ENCODE results near the gene TYMS. TPM values are rescaled to one million over a fixed set of nuclear protein-coding genes. Genes with fewer than 3 reads are reported as not detected.

The TYMS gene
- total and polyA plus RNA-seq, 10 of the 15 experiments (the other 5 are each of a cell fraction or from before 2014, with no cell fraction given): 34.8 to 524 (median 219) TPM

DNA sequence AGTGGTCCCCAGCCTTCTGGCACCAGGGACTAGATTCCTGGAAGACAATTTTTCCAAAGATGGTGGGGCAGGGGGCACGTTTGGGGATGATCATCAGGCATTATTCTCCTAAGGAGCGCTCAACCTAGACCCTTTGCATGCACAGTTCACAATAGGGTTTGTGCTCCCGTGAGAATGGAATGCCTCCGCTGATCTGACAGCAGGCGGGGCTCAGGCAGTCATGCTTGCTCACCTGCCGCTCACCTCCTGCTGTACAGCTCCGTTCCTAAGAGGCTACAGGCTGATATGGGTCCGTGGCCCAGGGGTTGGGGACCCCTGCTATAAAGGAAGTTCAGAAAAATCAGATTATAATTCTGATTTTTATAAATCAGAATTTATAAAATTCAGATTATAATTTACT, 22.3 kb upstream of the TYMS start:
- no peaks in the 10 kb centered on the region for H3K36me3 ChIP-seq (ENCODE audit: control insufficient read depth in 2 of 2, insufficient read depth in 2 of 2, low read length in 1 of 2)
- no peaks in the 10 kb centered on the region for H3K4me1 ChIP-seq (ENCODE audit: control insufficient read depth, insufficient read depth, low read length)
- BruUV-seq (replicated peaks): no TSS peak
- ChIA-PET POLR2A (no interaction called here), SMC1A (ENCODE audit: uncharacterized antibody, unreplicated experiment) (interaction anchor here (1.5 kb wide), 1 partner anchor 195 kb away, joined by 5 read pairs; no protein-coding TSS in a partner anchor), RAD21 (ENCODE audit: unreplicated experiment) (no interaction called here), CTCF (interaction anchor here (0.6 kb wide), 2 partner anchors 115 to 196 kb away, joined by 3 read pairs; no protein-coding TSS in a partner anchor)
- H3K9ac ChIP-seq (ENCODE audit: control insufficient read depth, insufficient read depth, low read length): no peak overlapping the region
- H3K4me2 ChIP-seq (ENCODE audit: control insufficient read depth, insufficient read depth): no peak overlapping the region
- 30% methylated on average over 8 of the region's 8 CpGs for WGBS (ENCODE audit: insufficient coverage, insufficient replicate concordance, low lambda C conversion rate, missing lambda C conversion rate)
- no peak overlapping the region for H2AFZ ChIP-seq (ENCODE audit: control insufficient read depth, low read depth, low read length)
- no peaks in the 10 kb centered on the region for H3K9me3 ChIP-seq (replicated peaks; ENCODE audit: control insufficient read depth, insufficient read depth, low read length)
- H3K27ac ChIP-seq (ENCODE audit: control insufficient read depth, insufficient read depth): no peak overlapping the region
- FAIRE-seq: no peak
- no peak for ATAC-seq
- intact Hi-C loops (cut with micrococcal nuclease; ENCODE audit: unreplicated experiment): no loop called here
- H3K79me2 ChIP-seq (ENCODE audit: control insufficient read depth, insufficient read depth, low read length): no peaks in the 10 kb centered on the region
- H3K4me3 ChIP-seq: no peak overlapping the region
- H3K27me3 ChIP-seq (replicated peaks in 1 of 2; ENCODE audit: control insufficient read depth in 2 of 2, insufficient read depth in 2 of 2, low read length in 1 of 2): 0 out of 4 replicates have a peak, but pooled peaks cover 0 to 1% of the 10 kb centered on the region in 2 experiments
- no peak for DNase-seq (ENCODE audit: low read depth, low spot score)
- no peaks in the 10 kb centered on the region for H4K20me1 ChIP-seq (ENCODE audit: control insufficient read depth, insufficient read depth)
- in situ Hi-C loops (cut with MboI): no loop called here
- no peak for TF ChIP-seq NFYA (IDR thresholded peaks at IDR 0.05; ENCODE audit: borderline replicate concordance, low read depth, low read length)
- TF ChIP-seq LARP7 (IDR thresholded peaks at IDR 0.05): no peak
- no peak for TF ChIP-seq DPF2 (IDR thresholded peaks at IDR 0.05)
- no peak for TF ChIP-seq CUX1 (IDR thresholded peaks at IDR 0.05; ENCODE audit: insufficient replicate concordance, low read depth, low read length)
- TF ChIP-seq SP1 (IDR thresholded peaks at IDR 0.05; ENCODE audit: low read depth, low read length): no peak
- TF ChIP-seq ZNF207 (IDR thresholded peaks at IDR 0.05; ENCODE audit: borderline replicate concordance): no peak
- TF ChIP-seq, protein P1, sequence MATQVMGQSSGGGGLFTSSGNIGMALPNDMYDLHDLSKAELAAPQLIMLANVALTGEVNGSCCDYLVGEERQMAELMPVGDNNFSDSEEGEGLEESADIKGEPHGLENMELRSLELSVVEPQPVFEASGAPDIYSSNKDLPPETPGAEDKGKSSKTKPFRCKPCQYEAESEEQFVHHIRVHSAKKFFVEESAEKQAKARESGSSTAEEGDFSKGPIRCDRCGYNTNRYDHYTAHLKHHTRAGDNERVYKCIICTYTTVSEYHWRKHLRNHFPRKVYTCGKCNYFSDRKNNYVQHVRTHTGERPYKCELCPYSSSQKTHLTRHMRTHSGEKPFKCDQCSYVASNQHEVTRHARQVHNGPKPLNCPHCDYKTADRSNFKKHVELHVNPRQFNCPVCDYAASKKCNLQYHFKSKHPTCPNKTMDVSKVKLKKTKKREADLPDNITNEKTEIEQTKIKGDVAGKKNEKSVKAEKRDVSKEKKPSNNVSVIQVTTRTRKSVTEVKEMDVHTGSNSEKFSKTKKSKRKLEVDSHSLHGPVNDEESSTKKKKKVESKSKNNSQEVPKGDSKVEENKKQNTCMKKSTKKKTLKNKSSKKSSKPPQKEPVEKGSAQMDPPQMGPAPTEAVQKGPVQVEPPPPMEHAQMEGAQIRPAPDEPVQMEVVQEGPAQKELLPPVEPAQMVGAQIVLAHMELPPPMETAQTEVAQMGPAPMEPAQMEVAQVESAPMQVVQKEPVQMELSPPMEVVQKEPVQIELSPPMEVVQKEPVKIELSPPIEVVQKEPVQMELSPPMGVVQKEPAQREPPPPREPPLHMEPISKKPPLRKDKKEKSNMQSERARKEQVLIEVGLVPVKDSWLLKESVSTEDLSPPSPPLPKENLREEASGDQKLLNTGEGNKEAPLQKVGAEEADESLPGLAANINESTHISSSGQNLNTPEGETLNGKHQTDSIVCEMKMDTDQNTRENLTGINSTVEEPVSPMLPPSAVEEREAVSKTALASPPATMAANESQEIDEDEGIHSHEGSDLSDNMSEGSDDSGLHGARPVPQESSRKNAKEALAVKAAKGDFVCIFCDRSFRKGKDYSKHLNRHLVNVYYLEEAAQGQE (IDR thresholded peaks at IDR 0.05; ENCODE audit: low read depth, low read length): no peak
- TF ChIP-seq BRCA1 (IDR thresholded peaks at IDR 0.05; ENCODE audit: low read depth, low read length): no peak
- no peak for TF ChIP-seq MEF2A (IDR thresholded peaks at IDR 0.05; ENCODE audit: insufficient read depth, low read depth, low read length)
- no peak for TF ChIP-seq CHD4 (IDR thresholded peaks at IDR 0.05)
- TF ChIP-seq IRF4 (IDR thresholded peaks at IDR 0.05; ENCODE audit: low read depth, low read length): no peak
- no peak for TF ChIP-seq EP300 (IDR thresholded peaks at IDR 0.05; ENCODE audit: borderline replicate concordance in 1 of 2, control insufficient read depth in 1 of 2, low read depth in 2 of 2, low read length in 2 of 2)
- TF ChIP-seq BCLAF1 (IDR thresholded peaks at IDR 0.05): no peak
- TF ChIP-seq SUZ12 (IDR thresholded peaks at IDR 0.05; ENCODE audit: unreplicated experiment): no peak

Data from GM12878 (cell line).